Measurements from ENCODE around the gene COL24A1. TPM values are rescaled to one million over a fixed set of nuclear protein-coding genes. Genes with fewer than 3 reads are reported as not detected.

COL24A1 gene
- total RNA-seq, 1 experiment from 2014 or later = 0.08 TPM

GRCh38 chr1:85846706-85847105, 309.9 kb downstream of the COL24A1 start:
- no peaks in the 10 kb centered on the region for H3K27me3 ChIP-seq (ENCODE audit: control insufficient read depth, insufficient read depth, low read length)
- in situ Hi-C loops (cut with HindIII; ENCODE audit: low pct_unique_long_range_greater_than_20kb, low sequenced_read_pairs) = no loop called here

GRCh38 chr1:85839459-85839858, 317.1 kb downstream of the COL24A1 start:
- H3K27me3 ChIP-seq (ENCODE audit: control insufficient read depth, insufficient read depth, low read length) = no peaks in the 10 kb centered on the region
- no peaks in the 10 kb centered on the region for H3K9me3 ChIP-seq (ENCODE audit: control insufficient read depth, insufficient read depth, low read depth, low read length)
- CTCF ChIA-PET = no interaction called here
- TF ChIP-seq POLR2AphosphoS5 (IDR thresholded peaks at IDR 0.05; ENCODE audit: low read depth, low read length) (no peak), SIN3A (IDR thresholded peaks at IDR 0.05; ENCODE audit: borderline replicate concordance, insufficient read depth, low read depth, low read length) (no peak), CTCF (IDR thresholded peaks at IDR 0.05) (no peak), TCF7L2 (IDR thresholded peaks at IDR 0.05; ENCODE audit: low read depth, low read length) (no peak)
- TF ChIP-seq, protein P1, sequence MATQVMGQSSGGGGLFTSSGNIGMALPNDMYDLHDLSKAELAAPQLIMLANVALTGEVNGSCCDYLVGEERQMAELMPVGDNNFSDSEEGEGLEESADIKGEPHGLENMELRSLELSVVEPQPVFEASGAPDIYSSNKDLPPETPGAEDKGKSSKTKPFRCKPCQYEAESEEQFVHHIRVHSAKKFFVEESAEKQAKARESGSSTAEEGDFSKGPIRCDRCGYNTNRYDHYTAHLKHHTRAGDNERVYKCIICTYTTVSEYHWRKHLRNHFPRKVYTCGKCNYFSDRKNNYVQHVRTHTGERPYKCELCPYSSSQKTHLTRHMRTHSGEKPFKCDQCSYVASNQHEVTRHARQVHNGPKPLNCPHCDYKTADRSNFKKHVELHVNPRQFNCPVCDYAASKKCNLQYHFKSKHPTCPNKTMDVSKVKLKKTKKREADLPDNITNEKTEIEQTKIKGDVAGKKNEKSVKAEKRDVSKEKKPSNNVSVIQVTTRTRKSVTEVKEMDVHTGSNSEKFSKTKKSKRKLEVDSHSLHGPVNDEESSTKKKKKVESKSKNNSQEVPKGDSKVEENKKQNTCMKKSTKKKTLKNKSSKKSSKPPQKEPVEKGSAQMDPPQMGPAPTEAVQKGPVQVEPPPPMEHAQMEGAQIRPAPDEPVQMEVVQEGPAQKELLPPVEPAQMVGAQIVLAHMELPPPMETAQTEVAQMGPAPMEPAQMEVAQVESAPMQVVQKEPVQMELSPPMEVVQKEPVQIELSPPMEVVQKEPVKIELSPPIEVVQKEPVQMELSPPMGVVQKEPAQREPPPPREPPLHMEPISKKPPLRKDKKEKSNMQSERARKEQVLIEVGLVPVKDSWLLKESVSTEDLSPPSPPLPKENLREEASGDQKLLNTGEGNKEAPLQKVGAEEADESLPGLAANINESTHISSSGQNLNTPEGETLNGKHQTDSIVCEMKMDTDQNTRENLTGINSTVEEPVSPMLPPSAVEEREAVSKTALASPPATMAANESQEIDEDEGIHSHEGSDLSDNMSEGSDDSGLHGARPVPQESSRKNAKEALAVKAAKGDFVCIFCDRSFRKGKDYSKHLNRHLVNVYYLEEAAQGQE (IDR thresholded peaks at IDR 0.05; ENCODE audit: insufficient read depth in 1 of 2, low read depth in 2 of 2, low read length in 1 of 2) = no peak
- no TSS peak for BruUV-seq (replicated peaks)
- no peak overlapping the region for H3K27ac ChIP-seq (ENCODE audit: low read length)
- H3K36me3 ChIP-seq (ENCODE audit: control insufficient read depth, insufficient read depth, low read length) = no peaks in the 10 kb centered on the region
- H3K4me1 ChIP-seq (ENCODE audit: control insufficient read depth, insufficient read depth, low read length) = no peaks in the 10 kb centered on the region
- in situ Hi-C loops (cut with HindIII; ENCODE audit: low pct_unique_long_range_greater_than_20kb, low sequenced_read_pairs) = no loop called here
- POLR2A ChIA-PET = interaction anchor here (0.5 kb wide), 1 partner anchor 329 kb away, joined by 3 read pairs; no protein-coding TSS in a partner anchor
- H3K4me3 ChIP-seq (ENCODE audit: low read depth in 2 of 2, low read length in 2 of 2) = no peak overlapping the region
- ATAC-seq = 0 out of 2 replicates have a peak, but pooled peaks have one; percentile 53
- intact Hi-C loops (cut with micrococcal nuclease; ENCODE audit: unreplicated experiment) = no loop called here
- no peak for DNase-seq (ENCODE audit: low read depth, low spot score)

More at GRCh38 chr1:85846706-85847105, 309.9 kb downstream of the COL24A1 start:
- H3K4me1 ChIP-seq (ENCODE audit: control insufficient read depth, insufficient read depth, low read length) = peaks cover 24% of the 10 kb centered on the region
- DNase-seq (ENCODE audit: low read depth, low spot score) (no peak), ATAC-seq (no peak)
- ChIA-PET POLR2A (no interaction called here), CTCF (no interaction called here)
- intact Hi-C loops (cut with micrococcal nuclease; ENCODE audit: unreplicated experiment) = no loop called here
- H3K9me3 ChIP-seq (ENCODE audit: control insufficient read depth, insufficient read depth, low read depth, low read length) = no peaks in the 10 kb centered on the region
- no TSS peak for BruUV-seq (replicated peaks)
- no peak overlapping the region for H3K4me3 ChIP-seq (ENCODE audit: low read depth in 2 of 2, low read length in 2 of 2)
- no peaks in the 10 kb centered on the region for H3K36me3 ChIP-seq (ENCODE audit: control insufficient read depth, insufficient read depth, low read length)
- TF ChIP-seq CTCF (IDR thresholded peaks at IDR 0.05) (no peak), TCF7L2 (IDR thresholded peaks at IDR 0.05; ENCODE audit: low read depth, low read length) (no peak), SIN3A (IDR thresholded peaks at IDR 0.05; ENCODE audit: borderline replicate concordance, insufficient read depth, low read depth, low read length) (no peak), POLR2AphosphoS5 (IDR thresholded peaks at IDR 0.05; ENCODE audit: low read depth, low read length) (no peak)
- TF ChIP-seq, protein P1 (IDR thresholded peaks at IDR 0.05; ENCODE audit: insufficient read depth in 1 of 2, low read depth in 2 of 2, low read length in 1 of 2) = no peak
- no peak overlapping the region for H3K27ac ChIP-seq (ENCODE audit: low read length)

Measured in Panc1 (cell line).